ENCODE measurements around the gene ZNF595. TPM values are rescaled to one million over a fixed set of nuclear protein-coding genes. Genes with fewer than 3 reads are reported as not detected.
"Not testable (repeated sequence)": the region's sequence is repeated elsewhere in the genome, so short reads cannot be mapped to it uniquely, and the experiment has no call there.

ZNF595 gene
- 10 to 100 TPM in 2 of 4 donors, 1 to 10 TPM in 2; 8.3 to 21.6 (median 11.8) TPM for total RNA-seq
- polyA plus RNA-seq: 4.4 TPM
- long read RNA-seq, donor 1, transcript ZNF595-205 (4 exons, 2,911 nt): major isoform, 15 of 15 reads
- long read RNA-seq, donor 1, partial matches to known transcripts: 0 of 15 reads
- long read RNA-seq, donor 1, other reads (novel, unspliced or antisense): 0 of 15 reads
- long read RNA-seq, donor 2, partial matches to known transcripts: 0 of 5 reads
- long read RNA-seq, donor 2, other reads (novel, unspliced or antisense): 2 of 5 reads
- long read RNA-seq, donor 3, transcript ZNF595-205 (4 exons, 2,911 nt): major isoform, 19 of 33 reads
- long read RNA-seq, donor 3, partial matches to known transcripts: 2 of 33 reads
- long read RNA-seq, donor 3, other reads (novel, unspliced or antisense): 7 of 33 reads
- long read RNA-seq, donor 4, transcript ZNF595-205 (4 exons, 2,911 nt): major isoform, 5 of 7 reads
- long read RNA-seq, donor 4, partial matches to known transcripts: 0 of 7 reads
- long read RNA-seq, donor 4, other reads (novel, unspliced or antisense): 1 of 7 reads

- H3K9me3 ChIP-seq (ENCODE audit: control insufficient read depth, low read length); intact Hi-C loops (cut with DNase I); H3K27ac ChIP-seq (ENCODE audit: low read length); H3K27me3 ChIP-seq (ENCODE audit: control insufficient read depth, insufficient read depth); H3K4me3 ChIP-seq (ENCODE audit: low read length); H3K4me1 ChIP-seq (ENCODE audit: control insufficient read depth, insufficient read depth, low read length): not testable (repeated sequence)
- WGBS: 42% methylated on average over 22 of the region's 29 CpGs
- DNase-seq: peak; percentile 58 to 76 (median 76)
- ATAC-seq: peak; percentile 98 to 99
Measured at GRCh38 chr4:52804-53479, at the start of gene ZNF595. ZNF595 (plus strand) TSS chr4:53321; CDS start chr4:53489, 168 bp downstream.

- H3K9me3 ChIP-seq (ENCODE audit: control insufficient read depth, low read length); H3K4me3 ChIP-seq (ENCODE audit: low read length); intact Hi-C loops (cut with DNase I); H3K4me1 ChIP-seq (ENCODE audit: control insufficient read depth, insufficient read depth, low read length); H3K27ac ChIP-seq (ENCODE audit: low read length); H3K27me3 ChIP-seq (ENCODE audit: control insufficient read depth, insufficient read depth): not testable (repeated sequence)
- DNase-seq (peak in 2 of 3 donors; percentile 34 to 72), ATAC-seq (peak; percentile 51 to 56)
- WGBS: 80% methylated on average over 63 of the region's 90 CpGs
Measured at GRCh38 chr4:9937-10870, 42.9 kb upstream of the ZNF595 start.

GRCh38 chr4:11095-11815 lies 41.9 kb upstream of the ZNF595 start:
- H3K4me1 ChIP-seq (ENCODE audit: control insufficient read depth, insufficient read depth, low read length); H3K27ac ChIP-seq (ENCODE audit: low read length); H3K4me3 ChIP-seq (ENCODE audit: low read length); H3K9me3 ChIP-seq (ENCODE audit: control insufficient read depth, low read length); H3K27me3 ChIP-seq (ENCODE audit: control insufficient read depth, insufficient read depth); intact Hi-C loops (cut with DNase I): not testable (repeated sequence)
- DNase-seq (peak in 2 of 3 donors; percentile 24 to 44), ATAC-seq (peak; percentile 24 to 66)
- 78% methylated on average over 63 of the region's 123 CpGs for WGBS

GRCh38 chr4:11816-12417 lies 41.2 kb upstream of the ZNF595 start:
- H3K4me1 ChIP-seq (ENCODE audit: control insufficient read depth, insufficient read depth, low read length); H3K9me3 ChIP-seq (ENCODE audit: control insufficient read depth, low read length); H3K4me3 ChIP-seq (ENCODE audit: low read length); intact Hi-C loops (cut with DNase I); H3K27ac ChIP-seq (ENCODE audit: low read length); H3K27me3 ChIP-seq (ENCODE audit: control insufficient read depth, insufficient read depth): not testable (repeated sequence)
- ATAC-seq (peak; percentile 55 to 56), DNase-seq (peak in 2 of 3 donors; percentile 66 to 69)
- WGBS: 73% methylated on average over 15 of the region's 21 CpGs

- DNase-seq; ATAC-seq; intact Hi-C loops (cut with DNase I); H3K27me3 ChIP-seq (ENCODE audit: control insufficient read depth, insufficient read depth); H3K4me1 ChIP-seq (ENCODE audit: control insufficient read depth, insufficient read depth, low read length); H3K27ac ChIP-seq (ENCODE audit: low read length); H3K9me3 ChIP-seq (ENCODE audit: control insufficient read depth, low read length); H3K4me3 ChIP-seq (ENCODE audit: low read length): not testable (repeated sequence)
- WGBS: 48% methylated on average over 3 of the region's 3 CpGs
Measured at GRCh38 chr4:18128-18527, 35.0 kb upstream of the ZNF595 start.

GRCh38 chr4:18589-18988 lies 34.5 kb upstream of the ZNF595 start:
- H3K27ac ChIP-seq (ENCODE audit: low read length); H3K4me1 ChIP-seq (ENCODE audit: control insufficient read depth, insufficient read depth, low read length); H3K4me3 ChIP-seq (ENCODE audit: low read length); intact Hi-C loops (cut with DNase I); DNase-seq; H3K9me3 ChIP-seq (ENCODE audit: control insufficient read depth, low read length); H3K27me3 ChIP-seq (ENCODE audit: control insufficient read depth, insufficient read depth); ATAC-seq: not testable (repeated sequence)
- 38% methylated on average over 1 of the region's 1 CpG for WGBS

GRCh38 chr4:22882-23281 lies 30.2 kb upstream of the ZNF595 start:
- WGBS: 26% methylated on average over 2 of the region's 2 CpGs
- H3K9me3 ChIP-seq (ENCODE audit: control insufficient read depth, low read length); DNase-seq; ATAC-seq; H3K4me3 ChIP-seq (ENCODE audit: low read length); H3K27me3 ChIP-seq (ENCODE audit: control insufficient read depth, insufficient read depth); intact Hi-C loops (cut with DNase I); H3K4me1 ChIP-seq (ENCODE audit: control insufficient read depth, insufficient read depth, low read length); H3K27ac ChIP-seq (ENCODE audit: low read length): not testable (repeated sequence)

- no CpG with 5 or more reads among the region's 1 CpG for WGBS
- H3K27ac ChIP-seq (ENCODE audit: low read length); ATAC-seq; DNase-seq; H3K27me3 ChIP-seq (ENCODE audit: control insufficient read depth, insufficient read depth); H3K9me3 ChIP-seq (ENCODE audit: control insufficient read depth, low read length); H3K4me3 ChIP-seq (ENCODE audit: low read length); H3K4me1 ChIP-seq (ENCODE audit: control insufficient read depth, insufficient read depth, low read length); intact Hi-C loops (cut with DNase I): not testable (repeated sequence)
Measured at GRCh38 chr4:24359-24758, 28.8 kb upstream of the ZNF595 start.

GRCh38 chr4:27501-27900 lies 25.6 kb upstream of the ZNF595 start:
- DNase-seq: peak in 2 of 3 donors; percentile 15 to 32
- intact Hi-C loops (cut with DNase I): not testable (repeated sequence)
- WGBS: 65% methylated on average over 3 of the region's 3 CpGs

More at GRCh38 chr4:27501-27900, 25.6 kb upstream of the ZNF595 start:
- not testable (repeated sequence) for H3K27ac ChIP-seq (ENCODE audit: low read length); H3K9me3 ChIP-seq (ENCODE audit: control insufficient read depth, low read length); ATAC-seq; H3K4me1 ChIP-seq (ENCODE audit: control insufficient read depth, insufficient read depth, low read length); H3K27me3 ChIP-seq (ENCODE audit: control insufficient read depth, insufficient read depth); H3K4me3 ChIP-seq (ENCODE audit: low read length)
